ENCODE data around the gene KIAA1549. TPM values are rescaled to one million over a fixed set of nuclear protein-coding genes. Genes with fewer than 3 reads are reported as not detected.

Gene KIAA1549
- total RNA-seq, 1 experiment from 2014 or later, result 26.6 TPM

DNA sequence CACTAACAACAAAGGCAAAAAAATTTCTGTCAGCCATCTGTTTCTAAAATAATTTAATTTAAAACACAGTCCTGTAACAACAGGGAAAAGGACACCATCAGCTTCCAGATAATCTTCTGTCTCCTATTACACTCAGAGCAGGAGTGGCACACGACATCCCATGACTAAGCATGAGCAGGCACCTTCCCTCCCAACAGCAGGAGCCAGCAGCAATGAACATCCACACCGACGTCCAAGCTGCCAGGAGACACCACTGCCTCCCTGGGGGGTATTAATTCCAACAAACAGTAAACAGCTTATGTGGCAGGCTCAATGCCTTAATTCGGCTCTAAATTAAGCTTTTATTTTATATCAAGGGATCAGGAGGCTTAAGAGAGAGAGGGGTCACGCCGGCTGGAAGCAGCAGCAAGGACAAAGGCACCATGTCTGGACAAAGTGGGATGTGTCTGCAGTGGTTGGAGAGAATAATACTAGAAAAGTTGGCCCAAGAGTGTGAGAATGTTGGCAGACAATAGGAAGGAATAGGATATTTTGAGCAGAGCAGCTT is 45.7 kb downstream of the KIAA1549 start:
- peak; percentile 73 to 85 for DNase-seq
- H3F3A ChIP-seq (ENCODE audit: insufficient read depth, low read depth), result peaks cover 20% of the 10 kb centered on the region; the same call in 1 of the 2 replicates
- intact Hi-C loops (cut with micrococcal nuclease; ENCODE audit: unreplicated experiment), result loop anchor here (1.0 to 5.0 kb wide), 3 partner anchors 23 to 47 kb away; partner anchors contain the start of gene KIAA1549
- ChIA-PET POLR2A (ENCODE audit: unreplicated experiment) (interaction anchor here (0.6 kb wide), 1 partner anchor 135 kb away, joined by 20 read pairs; no protein-coding TSS in a partner anchor), CTCF (interaction anchor here (1.6 kb wide), 1 partner anchor 49 kb away, joined by 7 read pairs; no protein-coding TSS in a partner anchor)
- H3K27me3 ChIP-seq (ENCODE audit: insufficient read depth, low read depth), result no peaks in the 10 kb centered on the region
- H3K4me2 ChIP-seq, result peak overlapping the region; percentile 55
- peak overlapping the region; percentile 72 for H3K27ac ChIP-seq
- H4K20me1 ChIP-seq (ENCODE audit: insufficient read depth), result no peaks in the 10 kb centered on the region
- BruUV-seq (replicated peaks), result no TSS peak
- H2AFZ ChIP-seq, result no peak overlapping the region
- H3K9me2 ChIP-seq (ENCODE audit: insufficient read depth), result no peaks in the 10 kb centered on the region
- H3K4me3 ChIP-seq, result no peak overlapping the region; the same call in 1 of the 2 replicates
- H3K36me3 ChIP-seq (ENCODE audit: low read depth), result no peaks in the 10 kb centered on the region
- TF ChIP-seq EZH2 (IDR thresholded peaks at IDR 0.05; ENCODE audit: low read depth), result no peak
- TF ChIP-seq, protein P1, sequence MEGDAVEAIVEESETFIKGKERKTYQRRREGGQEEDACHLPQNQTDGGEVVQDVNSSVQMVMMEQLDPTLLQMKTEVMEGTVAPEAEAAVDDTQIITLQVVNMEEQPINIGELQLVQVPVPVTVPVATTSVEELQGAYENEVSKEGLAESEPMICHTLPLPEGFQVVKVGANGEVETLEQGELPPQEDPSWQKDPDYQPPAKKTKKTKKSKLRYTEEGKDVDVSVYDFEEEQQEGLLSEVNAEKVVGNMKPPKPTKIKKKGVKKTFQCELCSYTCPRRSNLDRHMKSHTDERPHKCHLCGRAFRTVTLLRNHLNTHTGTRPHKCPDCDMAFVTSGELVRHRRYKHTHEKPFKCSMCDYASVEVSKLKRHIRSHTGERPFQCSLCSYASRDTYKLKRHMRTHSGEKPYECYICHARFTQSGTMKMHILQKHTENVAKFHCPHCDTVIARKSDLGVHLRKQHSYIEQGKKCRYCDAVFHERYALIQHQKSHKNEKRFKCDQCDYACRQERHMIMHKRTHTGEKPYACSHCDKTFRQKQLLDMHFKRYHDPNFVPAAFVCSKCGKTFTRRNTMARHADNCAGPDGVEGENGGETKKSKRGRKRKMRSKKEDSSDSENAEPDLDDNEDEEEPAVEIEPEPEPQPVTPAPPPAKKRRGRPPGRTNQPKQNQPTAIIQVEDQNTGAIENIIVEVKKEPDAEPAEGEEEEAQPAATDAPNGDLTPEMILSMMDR (conservative IDR thresholded peaks at IDR 0.05), result no peak
- no peaks in the 10 kb centered on the region; the same call in 1 of the 2 replicates for H3K9me3 ChIP-seq (ENCODE audit: insufficient read depth, low read depth)
- peaks cover 27% of the 10 kb centered on the region for H3K4me1 ChIP-seq (replicated peaks; ENCODE audit: insufficient read depth)
- 0 out of 2 replicates have a peak, but pooled peaks cover 3% of the 10 kb centered on the region for H3K79me2 ChIP-seq (ENCODE audit: low read depth)

DNA sequence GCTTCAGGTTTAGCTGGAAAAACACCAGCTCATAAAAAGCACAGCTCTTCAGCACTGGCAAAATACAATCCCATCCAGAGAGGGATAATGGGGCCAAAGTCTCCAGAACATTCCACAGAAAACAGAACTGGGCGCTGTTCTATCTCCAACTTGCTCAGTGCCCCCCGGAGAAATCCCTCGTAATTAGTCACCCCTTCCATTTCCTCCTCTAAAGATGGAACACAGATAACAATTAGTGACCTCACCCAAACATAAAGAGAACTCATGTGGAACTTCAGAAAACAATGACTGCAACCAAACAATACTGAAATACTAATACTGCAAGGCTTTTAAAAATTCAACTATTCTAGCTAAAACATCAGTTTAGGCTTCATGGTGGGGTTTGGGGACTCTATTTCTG is 46.3 kb downstream of the KIAA1549 start:
- H3K4me3 ChIP-seq, result no peak overlapping the region; the same call in 1 of the 2 replicates
- POLR2A ChIA-PET (ENCODE audit: unreplicated experiment), result interaction anchor here (0.6 kb wide), 2 partner anchors 499 to 797 kb away, joined by 5 read pairs; no protein-coding TSS in a partner anchor
- peak; percentile 47 to 86 for DNase-seq

DNA sequence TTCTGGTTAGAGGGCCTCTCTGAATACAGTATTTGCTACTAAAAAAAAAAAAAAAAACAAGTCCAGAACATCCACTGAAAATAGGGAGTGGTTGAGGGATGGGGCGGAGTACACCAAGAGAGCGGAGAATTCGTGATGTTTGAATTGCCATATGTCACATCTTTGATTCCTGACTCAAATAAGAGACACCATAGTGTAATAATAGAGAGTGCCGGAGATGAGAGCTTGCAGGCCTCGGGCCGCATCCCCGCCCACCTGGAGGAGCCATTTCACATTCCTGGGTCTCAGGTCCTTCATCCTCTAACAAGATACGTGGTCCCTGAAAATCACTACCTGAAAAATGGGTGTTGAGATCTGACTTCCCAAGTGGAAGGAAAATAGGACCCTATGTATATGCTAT is 46.8 kb downstream of the KIAA1549 start:
- H2AFZ ChIP-seq, result no peak overlapping the region
- no peaks in the 10 kb centered on the region; the same call in 1 of the 2 replicates for H3K9me3 ChIP-seq (ENCODE audit: insufficient read depth, low read depth)
- intact Hi-C loops (cut with micrococcal nuclease; ENCODE audit: unreplicated experiment), result no loop called here
- DNase-seq, result peak; percentile 10 to 24
- no peaks in the 10 kb centered on the region for H3K27me3 ChIP-seq (ENCODE audit: insufficient read depth, low read depth)
- no peak overlapping the region for H3K4me3 ChIP-seq
- no peaks in the 10 kb centered on the region for H3K9me2 ChIP-seq (ENCODE audit: insufficient read depth)
- BruUV-seq (replicated peaks), result no TSS peak
- CTCF ChIA-PET, result interaction anchor here (0.6 to 0.7 kb wide), 2 partner anchors 79 to 378 kb away, joined by 3 to 5 read pairs; no protein-coding TSS in a partner anchor
- peak overlapping the region; percentile 55 for H3K4me2 ChIP-seq
- peaks cover 27% of the 10 kb centered on the region for H3K4me1 ChIP-seq (replicated peaks; ENCODE audit: insufficient read depth)
- H3K79me2 ChIP-seq (ENCODE audit: low read depth), result 0 out of 2 replicates have a peak, but pooled peaks cover under 1% of the 10 kb centered on the region
- H3F3A ChIP-seq (ENCODE audit: insufficient read depth, low read depth), result peaks cover 20% of the 10 kb centered on the region; the same call in 1 of the 2 replicates
- peak overlapping the region; percentile 72 for H3K27ac ChIP-seq
- H3K36me3 ChIP-seq (ENCODE audit: low read depth), result no peaks in the 10 kb centered on the region
- TF ChIP-seq, protein P1 (conservative IDR thresholded peaks at IDR 0.05), result no peak
- TF ChIP-seq EZH2 (IDR thresholded peaks at IDR 0.05; ENCODE audit: low read depth), result no peak
- POLR2A ChIA-PET (ENCODE audit: unreplicated experiment), result interaction anchor here (0.6 kb wide), 1 partner anchor 798 kb away, joined by 5 read pairs; no protein-coding TSS in a partner anchor
- no peaks in the 10 kb centered on the region for H4K20me1 ChIP-seq (ENCODE audit: insufficient read depth)

More for the DNA sequence above, 46.3 kb downstream of the KIAA1549 start:
- intact Hi-C loops (cut with micrococcal nuclease; ENCODE audit: unreplicated experiment), result loop anchor here (1.0 to 5.0 kb wide), 3 partner anchors 23 to 47 kb away; partner anchors contain the start of gene KIAA1549
- Histone ChIP-seq H3K9me2 (ENCODE audit: insufficient read depth) (no peaks in the 10 kb centered on the region), H3K9me3 (ENCODE audit: insufficient read depth, low read depth) (no peaks in the 10 kb centered on the region; the same call in 1 of the 2 replicates), H3K27me3 (ENCODE audit: insufficient read depth, low read depth) (no peaks in the 10 kb centered on the region), H3K27ac (peak overlapping the region; percentile 72), H3K36me3 (ENCODE audit: low read depth) (no peaks in the 10 kb centered on the region), H3K4me1 (replicated peaks; ENCODE audit: insufficient read depth) (peaks cover 27% of the 10 kb centered on the region), H2AFZ (no peak overlapping the region), H4K20me1 (ENCODE audit: insufficient read depth) (no peaks in the 10 kb centered on the region), H3K79me2 (ENCODE audit: low read depth) (0 out of 2 replicates have a peak, but pooled peaks cover 3% of the 10 kb centered on the region), H3K4me2 (peak overlapping the region; percentile 55), H3F3A (ENCODE audit: insufficient read depth, low read depth) (peaks cover 20% of the 10 kb centered on the region; the same call in 1 of the 2 replicates)
- BruUV-seq (replicated peaks), result no TSS peak
- CTCF ChIA-PET, result interaction anchor here (0.6 to 1.6 kb wide), 2 partner anchors 48 to 79 kb away, joined by 3 to 7 read pairs; no protein-coding TSS in a partner anchor
- no peak for TF ChIP-seq EZH2 (IDR thresholded peaks at IDR 0.05; ENCODE audit: low read depth)
- TF ChIP-seq, protein P1 (conservative IDR thresholded peaks at IDR 0.05), result no peak
